SIG-M5 treated with dmso at 0.1 percent for 504 hours (cell line): Measurements from ENCODE around the gene SYNGR1.

Experiments used
- DNase-seq: peaks from one replicate; lab custom pipeline; 2025; ENCODE audit not compliant: unreplicated experiment; lab: John Stamatoyannopoulos, UW

Gene SYNGR1

GRCh38 chr22:39428597-39429071 lies 78.8 kb downstream of the SYNGR1 start:
- no peak for DNase-seq

GRCh38 chr22:39429186-39429585 lies 79.4 kb downstream of the SYNGR1 start:
- DNase-seq: no peak

- DNase-seq: no peak
These were observed 80.3 kb downstream of the SYNGR1 start for GRCh38 chr22:39429916-39430575.

- DNase-seq: no peak
These were observed 80.9 kb downstream of the SYNGR1 start for GRCh38 chr22:39430576-39431150.

- DNase-seq: no peak
These were observed 81.5 kb downstream of the SYNGR1 start for GRCh38 chr22:39431216-39431801.

- no peak for DNase-seq
These were observed 82.0 kb downstream of the SYNGR1 start for GRCh38 chr22:39431821-39432251.

GRCh38 chr22:39432361-39432811 lies 82.6 kb downstream of the SYNGR1 start:
- DNase-seq: no peak

- no peak for DNase-seq
These were observed 83.9 kb downstream of the SYNGR1 start for GRCh38 chr22:39433476-39434242.

GRCh38 chr22:39434243-39434653 lies 84.5 kb downstream of the SYNGR1 start:
- DNase-seq: no peak

- no peak for DNase-seq
These were observed 84.9 kb downstream of the SYNGR1 start for GRCh38 chr22:39434721-39435120.
